GM21390 (cell line): ENCODE data around the gene PRM3.

ENCODE experiments used
- ATAC-seq: cut with Tn5 transposase; IDR thresholded peaks from one replicate; pipeline ENCODE4 v1.9.1; 2021; ENCODE audit not compliant: unreplicated experiment

The PRM3 gene

DNA sequence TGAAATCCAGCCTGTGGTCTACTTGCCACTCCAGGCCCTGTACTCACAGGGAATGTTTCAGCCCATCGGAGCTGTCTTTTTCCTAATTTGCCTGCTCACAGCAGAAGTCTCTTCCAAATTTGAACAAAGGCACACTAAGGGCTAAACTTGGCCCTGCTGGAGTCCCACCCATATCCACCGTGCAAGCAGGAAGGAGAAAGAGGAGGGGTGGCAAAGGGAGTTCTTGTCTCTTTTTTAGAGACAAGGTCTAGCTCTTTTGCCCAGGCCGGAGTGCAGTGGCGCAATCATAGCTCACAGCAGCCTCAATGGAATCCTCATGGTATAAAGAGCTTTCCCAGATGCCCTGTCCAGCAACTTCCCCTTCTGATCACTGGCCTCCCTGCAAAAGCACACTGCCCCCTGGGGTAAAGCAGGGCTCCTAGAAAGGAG is 10.4 kb upstream of the PRM3 start:
- no peak for ATAC-seq

DNA sequence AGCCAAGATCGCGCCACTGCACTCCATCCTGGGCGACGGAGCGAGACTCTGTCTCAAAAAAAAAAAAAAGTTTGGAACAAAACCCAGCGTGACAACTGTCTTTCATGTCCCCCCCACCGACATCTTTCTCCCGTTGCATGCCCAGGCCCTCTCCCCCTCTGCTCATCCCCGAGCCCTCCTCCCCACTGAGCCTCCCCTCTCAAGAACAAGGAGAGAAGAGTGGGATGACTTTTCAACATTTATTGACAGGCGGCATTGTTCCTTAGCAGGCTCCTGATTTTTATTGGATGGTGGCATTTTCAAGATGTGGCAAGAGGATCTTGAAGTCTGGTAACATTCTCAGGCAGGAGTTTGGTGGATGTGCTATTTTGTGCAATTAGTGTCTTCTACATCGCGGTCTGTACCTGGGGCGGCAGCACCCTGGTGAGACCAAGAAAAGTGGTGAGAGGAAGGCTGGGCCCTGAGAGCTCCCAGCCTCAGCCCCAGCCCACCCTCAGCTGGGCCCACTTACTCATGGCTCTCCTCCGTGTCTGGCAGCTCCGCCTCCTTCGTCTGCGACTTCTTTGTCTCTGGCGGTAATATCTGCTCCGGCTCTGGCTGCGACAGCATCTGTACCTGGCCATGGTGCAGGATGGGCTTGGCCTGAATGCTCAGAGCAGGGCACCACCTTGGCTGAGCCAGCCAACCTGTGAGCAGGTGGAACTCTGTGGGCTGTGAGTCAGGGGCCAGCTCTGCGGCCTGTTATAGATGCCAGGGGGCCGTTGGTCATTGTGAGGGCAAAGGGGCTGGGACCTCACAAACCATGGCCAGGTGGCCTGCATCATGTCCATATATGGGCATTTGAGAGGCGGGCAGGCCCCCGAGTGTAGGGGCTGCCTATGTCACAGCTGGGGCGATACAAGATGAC is 7.4 kb upstream of the PRM3 start, which contains the start of gene PRM1:
TSS of gene PRM1 (minus strand) at position 715 of the 907 bp plus-strand sequence. CDS start at position 623, 92 bp downstream.
- no peak for ATAC-seq

DNA sequence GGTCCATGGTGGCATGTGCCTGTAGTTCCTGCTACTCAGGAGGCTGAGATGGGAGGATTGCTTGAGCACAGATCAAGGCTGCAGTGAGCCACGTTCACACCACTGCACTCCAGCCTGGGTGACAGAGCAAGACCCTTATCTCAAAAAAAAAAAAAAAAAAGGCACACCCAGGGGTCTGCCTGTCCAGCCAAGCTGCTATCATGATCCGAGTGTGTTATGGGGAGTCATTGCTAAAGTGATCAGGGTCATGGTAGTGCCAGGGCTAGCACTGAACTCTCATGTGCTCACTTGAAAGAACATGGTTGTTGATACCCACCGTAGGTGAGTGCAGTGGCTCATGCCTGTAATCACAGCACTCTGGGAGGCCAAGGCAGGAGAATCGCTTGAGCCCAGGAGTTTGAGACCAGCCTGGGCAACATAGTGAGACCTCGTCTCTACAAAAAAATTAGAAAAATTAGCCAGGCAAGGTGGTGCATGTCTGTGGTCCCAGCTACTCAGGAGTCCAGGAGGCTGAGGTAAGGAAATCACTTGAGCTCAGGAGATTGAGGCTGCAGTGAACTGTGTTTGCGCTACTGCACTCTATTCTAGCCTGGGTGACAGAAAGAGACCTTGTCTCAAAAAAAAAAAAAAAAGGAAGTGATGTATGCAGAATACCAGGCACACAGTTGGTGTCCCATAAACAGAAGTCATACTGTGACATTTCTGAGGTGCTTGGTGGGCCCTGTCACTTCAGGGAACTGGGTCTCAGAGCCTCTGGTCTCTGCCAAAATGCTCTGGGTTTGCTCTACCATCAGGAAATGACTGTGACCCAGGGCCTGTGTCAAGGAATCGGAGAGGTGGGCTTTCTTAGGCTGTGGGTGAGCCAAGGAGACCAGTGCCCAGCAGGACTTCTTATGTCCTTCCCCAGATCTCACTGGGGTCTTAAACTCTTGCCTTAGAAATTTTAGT is 5.5 kb upstream of the PRM3 start:
- no peak for ATAC-seq

DNA sequence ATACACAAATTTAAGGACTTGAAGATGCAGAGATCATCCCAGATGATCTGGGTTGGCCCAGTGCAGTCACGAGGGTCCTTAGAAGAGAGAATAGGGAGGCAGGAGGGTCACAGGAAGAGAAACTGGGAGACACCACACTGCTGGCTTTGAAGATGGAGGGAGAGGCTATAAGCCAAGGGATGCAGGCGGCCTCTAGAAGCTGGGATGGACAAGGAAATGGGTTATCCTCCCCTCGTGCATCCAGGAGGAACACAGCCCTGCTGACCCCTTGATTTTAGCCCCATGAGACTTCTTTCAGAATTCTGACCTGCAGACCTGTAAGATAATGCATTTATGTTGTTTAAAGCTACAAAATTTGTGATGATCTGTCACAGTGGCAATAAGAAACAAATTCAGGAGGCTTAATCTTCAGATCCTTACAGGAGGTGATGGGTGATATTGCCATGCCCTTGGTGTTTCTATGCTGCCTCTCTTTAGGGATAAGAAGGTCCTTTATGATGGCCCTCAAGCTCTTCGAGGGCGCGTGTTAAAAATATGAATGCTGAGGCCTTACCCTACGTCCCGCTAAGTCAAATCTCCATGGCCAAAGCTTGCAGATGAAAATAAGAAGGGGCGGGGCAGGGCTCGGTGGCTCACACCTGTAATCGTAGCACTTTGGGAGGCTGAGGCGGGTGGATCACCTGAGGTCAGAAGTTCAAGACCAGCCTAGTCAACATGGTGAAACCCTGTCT is 4.3 kb upstream of the PRM3 start:
- no peak for ATAC-seq

DNA sequence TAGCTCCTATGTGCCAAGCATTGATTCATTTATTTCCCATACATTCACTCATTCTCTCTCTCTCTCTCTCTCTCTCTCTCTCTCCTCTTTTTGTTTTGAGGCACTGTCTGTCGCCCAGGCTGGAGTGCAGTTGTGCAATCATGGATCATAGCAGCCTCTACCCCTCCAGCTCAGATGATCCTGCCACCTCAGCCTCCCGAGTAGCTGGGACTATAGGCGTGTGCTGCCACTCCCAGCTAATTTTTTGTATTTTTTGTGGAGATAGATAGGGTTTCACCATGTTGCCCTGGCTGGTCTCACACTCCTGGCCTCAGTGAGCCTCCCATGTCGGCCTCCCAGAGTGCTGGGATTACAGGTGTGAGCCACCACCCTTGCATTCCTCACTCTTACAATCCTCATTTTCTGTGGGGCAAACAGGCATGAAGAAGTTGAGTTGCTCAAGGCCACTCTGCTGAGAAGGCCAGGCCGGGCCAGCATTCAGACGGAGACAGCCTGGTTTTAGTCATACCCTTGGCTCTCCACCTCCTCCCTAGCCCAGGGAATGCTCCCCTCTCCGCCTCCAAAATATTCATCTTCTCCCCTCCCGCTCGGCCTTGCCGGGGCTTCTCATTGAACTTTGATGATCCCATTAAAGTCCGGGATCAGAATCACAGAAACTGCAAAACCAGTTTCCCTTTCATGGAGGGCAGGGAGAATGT is 3.6 kb upstream of the PRM3 start:
- no peak for ATAC-seq

DNA sequence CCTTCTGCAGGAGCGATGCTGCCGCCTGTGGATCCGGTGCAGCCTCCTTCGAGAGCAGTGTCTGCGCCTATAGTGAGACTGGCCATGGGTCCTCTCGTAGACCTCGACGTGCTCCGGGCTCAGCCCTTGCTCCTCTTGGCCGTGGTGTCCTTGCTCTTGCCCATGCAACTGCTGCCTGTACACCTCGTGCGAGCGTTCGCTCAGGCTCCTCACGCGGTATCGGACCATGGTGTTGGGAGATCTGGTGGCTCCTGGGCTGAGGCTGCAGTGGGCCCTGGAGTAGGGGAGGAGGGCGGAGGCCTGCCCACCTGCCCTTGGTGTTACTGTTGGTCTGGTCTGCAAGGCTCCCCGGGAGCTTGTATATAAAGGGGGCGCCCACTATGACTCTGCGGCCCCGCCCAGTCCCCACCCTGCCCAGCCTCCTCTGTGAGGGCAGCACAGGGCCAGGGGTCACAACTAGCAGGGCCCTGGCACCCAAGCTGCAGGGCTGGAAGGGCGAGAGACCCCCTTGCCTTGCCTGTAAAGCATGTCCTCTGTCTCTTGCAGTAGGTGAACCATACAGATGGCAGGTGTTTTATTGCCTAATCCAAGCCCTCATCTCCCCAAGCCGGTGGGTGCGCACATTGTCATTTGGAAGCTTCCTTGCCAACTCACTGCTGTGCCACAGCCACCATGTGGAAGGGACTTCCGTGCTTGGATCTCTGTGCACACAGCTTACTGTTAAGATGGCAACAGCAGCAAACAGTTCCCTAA is 2.9 kb upstream of the PRM3 start, which contains the start of gene PRM2:
TSS of gene PRM2 (minus strand) at position 338 of the 753 bp plus-strand sequence. CDS start at position 228, 110 bp downstream.
- ATAC-seq: no peak

DNA sequence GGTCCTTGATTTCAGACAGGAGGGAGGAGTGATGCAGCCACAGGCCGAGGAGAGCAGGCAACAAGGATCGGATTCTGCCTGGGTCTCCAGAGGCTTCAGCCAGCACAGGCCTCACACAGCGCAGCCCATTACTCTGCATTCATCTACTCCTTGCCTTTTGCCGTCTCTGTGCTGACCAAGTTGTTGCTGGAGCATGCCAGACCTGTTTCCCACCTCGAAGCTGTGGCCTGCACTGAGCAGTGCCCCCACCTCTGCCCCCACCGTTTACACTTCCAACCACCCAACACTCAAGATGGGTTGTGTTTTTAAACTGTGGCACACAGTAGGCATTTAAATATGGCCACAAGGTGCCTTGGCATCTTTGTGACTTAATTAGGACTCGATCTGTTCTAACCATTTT is 1.5 kb upstream of the PRM3 start:
- no peak for ATAC-seq

DNA sequence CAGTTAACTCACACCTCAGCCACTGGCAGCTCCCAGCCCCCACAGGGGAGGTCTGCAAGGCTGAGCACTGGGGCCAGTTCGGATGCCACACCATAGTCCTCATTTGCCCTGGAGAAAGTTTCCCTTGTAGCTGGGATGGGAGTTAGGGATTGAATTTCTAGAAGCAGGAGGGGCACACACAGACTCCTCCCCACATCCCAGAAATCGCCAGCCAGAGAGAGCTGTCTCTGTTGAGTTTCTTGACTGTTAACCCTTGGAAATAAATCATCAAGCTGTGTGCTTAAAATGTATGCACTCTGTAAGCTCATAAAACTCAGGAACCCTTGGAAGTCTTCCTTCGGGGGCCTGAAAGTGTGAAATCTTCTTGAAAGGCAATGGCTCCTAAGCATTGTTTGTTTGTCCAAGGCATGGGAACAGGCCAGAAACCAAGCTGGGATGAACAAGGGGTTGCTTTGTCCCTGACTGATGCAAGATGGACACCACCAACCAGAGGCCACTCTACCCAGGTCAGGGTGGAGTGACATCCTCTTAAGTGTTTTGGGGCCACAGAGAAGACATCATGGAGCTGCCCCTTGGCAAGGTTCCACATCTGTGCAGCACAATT is 394 bp upstream of the PRM3 start:
- no peak for ATAC-seq

DNA sequence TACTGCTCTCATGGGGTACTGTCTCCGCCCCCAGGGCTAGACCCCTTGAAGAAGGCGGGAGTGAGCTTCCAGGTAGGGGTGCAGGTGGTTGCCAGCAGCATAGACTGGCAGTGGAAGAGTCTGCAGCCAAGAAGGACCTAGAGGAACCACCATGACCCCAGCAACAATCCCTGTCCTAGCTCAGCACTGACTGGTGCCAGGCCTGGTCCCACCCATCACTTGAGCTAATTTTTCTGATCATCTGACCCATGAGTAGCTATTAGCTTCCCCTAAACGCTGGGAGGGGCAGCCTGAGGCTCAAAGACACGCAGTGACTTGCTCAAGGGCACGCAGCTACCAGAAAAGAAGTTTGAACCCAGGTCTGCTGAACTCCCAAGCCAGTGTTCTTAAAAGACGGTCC is 945 bp downstream of the PRM3 start:
- no peak for ATAC-seq

DNA sequence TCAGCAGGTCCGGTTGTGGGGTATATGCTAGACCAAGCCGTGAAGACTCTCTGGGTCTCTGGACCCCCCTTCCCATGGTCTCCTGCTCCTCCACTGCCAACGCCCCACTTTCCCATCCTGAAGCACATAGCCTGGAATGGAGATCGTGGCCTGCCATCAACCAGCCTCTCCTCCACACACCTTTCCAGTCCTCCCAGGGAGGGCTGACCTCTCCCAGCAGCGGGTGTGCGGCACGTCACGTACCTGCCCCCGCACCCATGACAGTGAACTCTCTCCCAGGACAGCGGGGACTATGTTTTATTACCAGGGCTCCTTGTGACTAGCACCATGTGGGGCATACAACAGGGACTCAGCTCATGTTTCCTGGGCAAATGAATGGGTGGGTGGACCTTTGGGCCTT is 1.8 kb downstream of the PRM3 start:
- ATAC-seq: no peak

DNA sequence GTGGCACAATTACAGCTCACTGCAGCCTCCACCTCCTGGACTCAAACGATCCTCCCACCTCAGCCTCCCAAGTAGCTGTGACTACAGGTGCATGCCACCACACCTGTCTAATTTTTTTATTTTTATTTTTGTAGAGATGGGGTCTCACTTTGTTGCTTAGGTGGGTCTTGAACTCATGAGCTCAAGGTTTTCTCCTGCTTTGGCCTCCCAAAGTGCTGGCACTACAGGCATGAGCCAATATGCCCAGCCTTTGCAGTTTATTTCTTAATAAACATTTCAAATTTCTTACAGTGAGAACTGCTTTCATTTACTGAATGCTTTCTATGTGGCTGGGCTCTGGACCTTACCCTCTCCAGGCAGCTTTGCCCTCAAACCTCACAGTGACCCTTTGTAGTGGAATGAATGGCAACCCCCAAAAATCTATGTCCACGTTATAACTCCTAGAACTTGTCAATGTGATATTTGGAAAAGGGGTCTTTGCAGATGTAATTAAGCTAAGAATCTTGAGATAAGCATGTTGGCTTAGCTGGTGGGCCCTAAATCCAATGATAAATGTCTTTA is 2.7 kb downstream of the PRM3 start:
- no peak for ATAC-seq

DNA sequence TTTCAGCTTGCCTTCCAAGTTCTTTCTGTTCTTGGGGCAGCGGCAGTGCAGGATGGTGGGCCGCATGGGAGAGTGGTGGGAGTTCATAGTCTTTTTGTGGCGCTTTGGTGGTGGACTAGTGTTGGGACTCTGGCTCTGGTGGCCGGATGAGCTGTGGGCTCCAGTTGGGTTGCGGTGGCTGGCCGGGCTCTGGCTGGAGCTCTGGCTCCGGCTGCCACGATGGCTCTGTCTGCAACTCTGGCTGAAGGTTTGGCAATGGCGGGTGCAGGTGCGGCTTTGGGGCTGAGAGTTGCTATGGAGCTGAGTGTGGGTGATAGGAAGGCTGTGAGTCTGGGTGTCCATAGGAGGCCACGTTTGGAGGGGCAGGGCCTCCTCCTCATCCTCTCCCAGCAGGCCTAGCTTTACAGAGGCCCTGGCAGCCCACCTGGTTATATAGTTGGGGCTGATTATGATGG is 4.5 kb downstream of the PRM3 start, which contains the start of gene TNP2:
TSS of gene TNP2 (minus strand) at position 405 of the 455 bp plus-strand sequence. CDS start at position 342, 63 bp downstream.
- no peak for ATAC-seq

DNA sequence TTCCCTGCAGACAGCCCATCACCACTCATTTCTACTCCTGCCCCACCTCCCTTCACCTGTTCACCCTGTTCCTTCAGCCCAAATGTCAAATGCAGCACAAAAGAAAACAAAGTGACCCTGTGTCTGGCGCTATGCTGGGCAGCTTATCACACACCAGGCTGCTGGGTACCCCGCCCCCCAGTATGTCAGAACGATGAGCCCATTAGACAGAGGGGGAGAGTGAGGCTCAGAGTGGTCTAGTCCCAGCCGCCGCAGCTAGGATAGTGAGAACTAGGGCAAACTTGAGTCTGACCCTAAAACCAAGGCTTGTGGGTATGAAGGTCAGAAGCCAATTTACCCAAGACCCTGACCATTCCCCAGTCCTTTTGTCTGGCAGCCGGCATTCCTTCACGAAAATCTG is 8.3 kb downstream of the PRM3 start:
- no peak for ATAC-seq

DNA sequence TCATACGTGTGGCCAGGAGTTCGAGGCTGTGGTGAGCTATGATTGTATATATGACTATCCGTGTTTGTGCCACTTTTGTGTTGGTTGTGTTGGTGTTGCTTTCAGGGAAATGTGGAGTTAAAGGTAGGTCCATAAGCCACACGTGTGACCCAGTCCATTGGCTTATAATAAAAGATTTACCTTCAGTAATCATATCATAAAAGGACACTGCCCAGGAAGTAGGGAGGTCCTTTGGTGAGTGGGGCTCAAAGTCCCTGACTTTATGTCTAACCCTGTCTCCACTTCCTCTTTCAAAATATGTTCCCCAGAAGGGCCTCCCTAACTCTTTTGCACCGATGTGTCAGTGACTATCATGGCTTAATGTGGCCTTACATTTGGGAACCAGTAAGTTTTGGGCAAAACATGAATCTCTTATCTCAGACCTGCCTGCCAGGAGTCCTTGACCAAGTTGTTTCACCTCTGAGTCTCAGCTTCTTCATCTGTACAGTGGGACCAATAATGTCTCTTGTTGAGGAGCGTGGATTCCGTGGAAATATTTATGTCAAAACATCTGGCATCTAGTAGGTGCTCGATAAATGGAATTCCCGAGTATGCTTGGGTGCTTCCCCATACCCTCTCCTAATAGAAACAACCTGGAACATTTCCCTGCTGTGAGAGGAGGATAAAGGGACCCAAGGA is 9.1 kb downstream of the PRM3 start:
- ATAC-seq: no peak

DNA sequence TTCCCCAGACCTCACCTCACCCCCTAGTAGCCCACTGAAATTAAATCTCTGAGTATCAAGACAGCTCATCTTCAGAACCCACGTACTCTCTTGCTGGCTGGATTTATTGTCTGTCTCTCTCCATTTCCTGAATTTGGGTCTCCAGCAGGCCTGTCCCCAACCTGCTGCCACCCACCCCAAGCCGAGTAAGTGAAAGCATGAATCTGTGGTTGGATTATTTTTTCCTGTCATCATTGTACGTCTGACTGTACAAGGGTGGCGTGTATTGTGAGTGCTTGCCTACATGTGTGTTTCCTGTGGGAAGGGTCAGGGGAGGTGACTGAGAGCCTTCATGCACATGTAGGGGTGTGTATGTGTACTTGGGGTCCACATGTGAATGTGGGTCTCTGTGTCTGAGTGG is 9.7 kb downstream of the PRM3 start:
- no peak for ATAC-seq

DNA sequence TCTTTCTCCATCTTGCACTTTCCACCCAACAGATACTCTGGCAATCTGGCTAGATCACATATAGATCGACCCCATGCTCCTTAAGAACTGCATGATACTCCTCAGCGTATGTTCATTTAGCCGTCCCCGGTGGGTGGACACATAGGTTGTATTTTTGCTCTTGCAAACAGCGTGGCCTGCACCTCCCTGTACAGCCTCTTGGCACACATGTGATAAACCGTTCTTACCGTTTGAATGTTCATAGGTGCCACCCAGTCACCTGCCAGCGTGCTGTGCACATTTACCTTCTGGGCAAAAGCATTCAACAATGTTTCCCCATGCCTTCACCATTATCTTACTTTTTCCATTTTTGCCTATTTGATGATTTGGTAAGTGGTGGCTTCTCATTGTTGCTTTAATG is 10.5 kb downstream of the PRM3 start:
- no peak for ATAC-seq

DNA sequence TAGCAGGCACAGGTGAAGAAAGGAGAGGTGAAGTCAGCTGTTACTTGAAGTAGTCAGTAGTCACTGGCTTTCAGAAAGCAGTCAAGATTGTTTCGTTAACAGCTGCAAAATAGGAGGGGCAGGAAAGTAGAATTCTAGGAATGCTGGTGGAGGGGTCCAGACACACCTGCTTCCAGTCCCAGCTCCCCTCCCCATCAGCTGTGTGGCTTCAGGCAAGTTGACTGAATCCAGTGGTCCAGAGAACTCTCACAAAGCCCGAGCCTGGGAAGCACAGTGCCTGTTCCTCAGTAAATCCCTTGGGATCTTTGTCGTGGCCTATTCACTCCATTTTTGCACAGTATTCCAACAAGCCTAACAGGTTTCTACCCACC is 12.8 kb downstream of the PRM3 start:
- ATAC-seq: no peak
